GM19395 (cell line): Measurements from ENCODE around the gene RIMS4.

Experiments
- ATAC-seq: cut with Tn5 transposase; IDR thresholded peaks from one replicate; pipeline ENCODE4 v1.9.1; 2021; ENCODE audit warnings: mild to moderate bottlenecking, moderate library complexity; ENCODE audit not compliant: unreplicated experiment

RIMS4 gene

DNA sequence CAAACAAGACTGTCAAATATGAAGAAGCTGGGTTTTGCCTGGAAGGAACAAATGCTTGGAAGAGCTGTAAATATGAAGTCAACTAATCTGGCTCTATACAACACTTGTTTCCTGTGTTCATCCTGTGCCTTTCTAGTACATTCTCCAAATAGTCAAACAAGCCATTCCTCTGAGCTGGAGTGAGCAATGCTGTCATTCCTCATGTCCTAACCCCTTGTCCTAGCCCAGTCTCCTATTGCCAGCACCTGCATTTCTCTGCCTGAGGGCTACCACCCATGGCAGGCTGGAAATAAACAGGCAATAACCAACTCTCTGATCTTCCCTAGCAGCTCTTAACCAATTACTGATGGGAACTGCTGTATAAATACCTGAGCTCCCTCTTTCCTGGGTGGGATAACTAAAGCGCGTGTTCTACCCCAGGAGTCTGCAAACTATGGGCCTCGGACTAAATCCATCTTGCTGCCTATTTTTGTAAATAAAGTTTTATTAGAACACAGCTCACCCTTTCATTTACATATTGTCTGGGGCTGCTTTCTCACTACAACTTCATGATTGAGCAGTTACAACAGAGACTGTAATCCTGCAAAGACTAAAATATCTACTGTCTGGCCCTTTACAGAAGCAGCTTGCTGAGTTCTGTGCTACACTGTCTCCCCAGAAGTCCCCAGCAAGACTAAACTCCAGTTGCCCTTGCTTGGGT, 13.4 kb downstream of the RIMS4 start:
- ATAC-seq: no peak

GRCh38 chr20:44796311-44796710, 14.0 kb downstream of the RIMS4 start:
- no peak for ATAC-seq

- no peak for ATAC-seq
Observed at GRCh38 chr20:44795836-44796235, 14.5 kb downstream of the RIMS4 start.

DNA sequence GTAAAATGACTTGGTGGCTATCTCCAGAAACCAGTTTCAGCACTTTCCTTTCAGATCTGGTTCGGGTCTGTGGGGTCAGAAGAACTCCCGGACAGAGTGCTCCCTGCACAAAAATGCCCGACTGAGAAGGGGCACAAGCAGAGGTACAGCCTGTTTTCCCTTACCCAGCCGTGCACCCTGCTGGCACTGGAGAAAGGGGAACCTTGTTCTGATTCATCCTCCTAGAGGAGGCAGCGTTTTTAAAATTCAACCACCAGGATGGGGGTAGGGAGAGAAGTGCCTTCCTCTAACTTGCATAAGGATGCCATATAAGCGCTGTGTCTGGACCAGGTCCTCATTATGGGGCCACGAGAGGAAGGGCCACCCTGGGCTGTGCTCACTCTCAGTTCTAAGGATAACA, 17.6 kb downstream of the RIMS4 start:
- no peak for ATAC-seq

- no peak for ATAC-seq
Observed at GRCh38 chr20:44790638-44791393, 19.5 kb downstream of the RIMS4 start.

GRCh38 chr20:44788706-44789456, 21.5 kb downstream of the RIMS4 start:
- no peak for ATAC-seq

GRCh38 chr20:44787299-44787698, 23.0 kb downstream of the RIMS4 start:
- ATAC-seq: no peak

- no peak for ATAC-seq
Observed at GRCh38 chr20:44785768-44786167, 24.6 kb downstream of the RIMS4 start.

DNA sequence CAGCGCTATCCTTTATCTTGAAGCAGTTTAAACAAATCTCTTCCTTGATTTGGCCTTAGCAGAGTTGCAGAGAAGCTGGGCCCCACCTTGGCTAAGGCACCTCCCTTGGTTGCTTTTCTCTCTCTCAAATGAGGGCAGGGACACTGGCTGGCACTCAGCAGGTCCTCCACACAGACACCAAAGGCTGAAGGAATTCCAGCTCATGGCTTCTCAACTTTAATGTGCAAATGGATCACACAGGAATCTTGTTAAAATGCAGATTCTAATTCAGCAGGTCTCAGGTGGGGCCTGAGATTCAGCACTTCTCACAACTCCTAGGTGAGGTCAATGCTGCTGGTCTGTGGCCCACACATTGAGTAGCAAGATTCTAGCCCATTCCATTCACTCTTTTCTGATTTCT, 25.7 kb downstream of the RIMS4 start:
- ATAC-seq: no peak

DNA sequence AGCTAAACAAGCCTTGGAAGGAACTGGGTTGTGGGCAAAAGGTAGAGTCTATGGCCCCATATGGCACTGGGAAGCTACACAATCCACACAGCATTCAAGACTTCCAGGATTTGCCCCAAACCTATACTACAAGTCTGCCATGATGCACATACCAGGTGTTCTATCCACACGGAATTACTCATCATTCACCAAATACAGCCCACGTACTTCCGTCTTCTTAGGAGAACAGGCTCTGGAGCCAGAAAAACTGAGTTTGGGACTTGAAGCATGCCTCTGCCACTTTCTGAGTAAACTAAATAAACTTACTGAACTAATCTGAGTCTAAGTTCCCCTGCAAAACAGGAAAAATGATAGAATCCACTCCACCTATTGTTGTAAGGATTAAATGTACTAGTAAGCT, 28.6 kb downstream of the RIMS4 start:
- ATAC-seq: no peak

DNA sequence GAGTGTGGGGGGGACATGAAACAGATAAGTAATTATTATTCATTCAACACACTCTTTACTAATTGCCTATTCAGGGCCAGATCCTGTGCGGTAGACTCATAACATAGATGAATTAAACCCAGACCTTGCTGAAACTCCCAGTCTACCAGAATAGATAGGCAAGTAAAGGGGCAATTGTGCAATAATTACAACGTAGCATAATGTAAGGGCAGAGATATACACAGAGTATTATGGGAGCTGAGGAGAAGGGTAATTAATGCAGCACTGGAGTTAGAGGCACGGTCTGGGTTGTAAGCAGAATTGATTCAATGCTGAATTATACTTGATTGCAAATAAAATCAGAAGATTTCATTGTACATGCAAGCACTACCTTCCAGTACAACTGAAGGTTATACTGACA, 29.2 kb downstream of the RIMS4 start:
- no peak for ATAC-seq

DNA sequence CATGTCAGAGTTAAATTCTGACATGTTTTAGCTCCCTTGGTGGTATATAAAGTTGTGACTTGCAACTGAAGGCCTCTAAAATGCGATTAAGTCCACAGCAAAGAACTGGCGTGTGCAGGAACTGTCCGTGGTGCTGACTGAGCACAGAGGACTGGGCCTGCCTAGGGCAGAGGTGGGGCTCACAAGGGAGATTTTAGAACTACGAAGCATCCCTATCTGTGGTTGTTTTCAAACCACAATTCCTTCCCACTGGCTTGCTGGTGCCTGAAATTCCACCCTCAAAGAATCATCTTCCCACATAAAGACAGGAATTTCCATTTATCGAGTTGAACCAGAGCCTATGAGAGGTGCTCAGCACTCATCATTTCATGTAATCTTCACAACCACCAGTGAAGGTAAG, 30.1 kb downstream of the RIMS4 start:
- no peak for ATAC-seq

GRCh38 chr20:44776980-44777379, 33.4 kb downstream of the RIMS4 start:
- ATAC-seq: no peak

GRCh38 chr20:44773070-44773829, 37.1 kb downstream of the RIMS4 start:
- no peak for ATAC-seq

GRCh38 chr20:44772636-44773035, 37.7 kb downstream of the RIMS4 start:
- no peak for ATAC-seq

DNA sequence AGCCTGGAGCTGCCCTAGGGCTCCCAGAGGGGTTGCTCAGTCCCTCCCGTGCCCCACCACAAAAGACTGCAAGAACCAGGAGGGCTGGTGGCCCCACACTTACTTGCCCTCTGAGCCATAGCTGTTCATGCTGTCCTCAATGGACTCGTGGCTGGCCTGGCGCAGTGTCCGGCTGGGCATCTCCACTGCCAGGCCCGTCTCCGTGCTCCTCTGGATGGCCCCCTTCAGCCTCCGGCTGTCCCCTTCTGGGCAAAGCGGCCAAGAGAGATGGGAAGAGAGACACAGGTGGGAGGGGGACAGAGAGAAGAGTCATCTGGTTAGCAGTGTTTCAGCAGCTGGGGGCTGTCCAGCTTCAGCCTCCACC, 39.2 kb downstream of the RIMS4 start:
- no peak for ATAC-seq

GRCh38 chr20:44770484-44771171, 39.7 kb downstream of the RIMS4 start:
- no peak for ATAC-seq

GRCh38 chr20:44769481-44769863, 40.9 kb downstream of the RIMS4 start:
- no peak for ATAC-seq

GRCh38 chr20:44768854-44769480, 41.4 kb downstream of the RIMS4 start:
- ATAC-seq: no peak

DNA sequence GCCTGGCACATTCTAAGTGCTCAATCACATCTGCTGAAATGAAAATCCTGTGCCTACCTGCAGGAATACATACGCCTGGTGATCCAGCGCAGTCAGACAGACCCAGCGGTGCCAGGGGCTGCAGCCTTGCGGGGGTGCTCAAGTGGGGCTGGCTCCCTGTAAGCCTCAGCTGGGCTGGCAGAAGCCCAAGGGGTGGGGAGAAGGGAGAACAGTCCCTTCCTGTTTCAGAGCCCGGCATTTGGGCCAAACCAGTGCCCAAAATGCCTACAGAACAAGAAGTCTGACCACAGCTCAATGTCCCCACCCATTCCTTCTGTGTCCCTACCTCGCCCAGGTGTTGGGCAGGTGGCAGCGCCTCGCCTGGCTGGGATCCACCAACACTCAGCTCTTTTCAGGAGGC, 42.1 kb downstream of the RIMS4 start:
- no peak for ATAC-seq
